Measurements from ENCODE around the gene KLHL35.

Gene KLHL35

DNA sequence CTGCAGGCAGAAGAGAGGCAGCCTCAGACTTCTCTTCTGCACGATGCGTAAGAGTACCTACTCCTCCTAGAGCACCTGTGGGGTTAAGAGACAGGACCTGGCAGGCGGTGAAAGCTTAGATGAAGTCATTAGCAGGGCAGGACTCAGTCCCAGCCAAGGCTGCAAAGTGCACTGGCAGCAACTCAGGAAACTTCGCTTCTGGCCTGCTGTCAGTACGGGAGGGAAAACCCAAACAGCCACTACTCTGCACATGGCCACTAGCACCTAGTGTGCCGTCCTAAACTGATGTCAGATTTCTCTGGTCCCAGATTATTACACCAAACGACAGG, 8.8 kb upstream of the KLHL35 start:
- H3K4me3 ChIP-seq (ENCODE audit: control insufficient read depth, low read depth, low read length) = no peak overlapping the region
- DNase-seq (ENCODE audit: low read depth) = no peak
- TF ChIP-seq, protein P1, sequence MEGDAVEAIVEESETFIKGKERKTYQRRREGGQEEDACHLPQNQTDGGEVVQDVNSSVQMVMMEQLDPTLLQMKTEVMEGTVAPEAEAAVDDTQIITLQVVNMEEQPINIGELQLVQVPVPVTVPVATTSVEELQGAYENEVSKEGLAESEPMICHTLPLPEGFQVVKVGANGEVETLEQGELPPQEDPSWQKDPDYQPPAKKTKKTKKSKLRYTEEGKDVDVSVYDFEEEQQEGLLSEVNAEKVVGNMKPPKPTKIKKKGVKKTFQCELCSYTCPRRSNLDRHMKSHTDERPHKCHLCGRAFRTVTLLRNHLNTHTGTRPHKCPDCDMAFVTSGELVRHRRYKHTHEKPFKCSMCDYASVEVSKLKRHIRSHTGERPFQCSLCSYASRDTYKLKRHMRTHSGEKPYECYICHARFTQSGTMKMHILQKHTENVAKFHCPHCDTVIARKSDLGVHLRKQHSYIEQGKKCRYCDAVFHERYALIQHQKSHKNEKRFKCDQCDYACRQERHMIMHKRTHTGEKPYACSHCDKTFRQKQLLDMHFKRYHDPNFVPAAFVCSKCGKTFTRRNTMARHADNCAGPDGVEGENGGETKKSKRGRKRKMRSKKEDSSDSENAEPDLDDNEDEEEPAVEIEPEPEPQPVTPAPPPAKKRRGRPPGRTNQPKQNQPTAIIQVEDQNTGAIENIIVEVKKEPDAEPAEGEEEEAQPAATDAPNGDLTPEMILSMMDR (conservative IDR thresholded peaks at IDR 0.05; ENCODE audit: control insufficient read depth, insufficient read depth, low read depth, low read length) = no peak

DNA sequence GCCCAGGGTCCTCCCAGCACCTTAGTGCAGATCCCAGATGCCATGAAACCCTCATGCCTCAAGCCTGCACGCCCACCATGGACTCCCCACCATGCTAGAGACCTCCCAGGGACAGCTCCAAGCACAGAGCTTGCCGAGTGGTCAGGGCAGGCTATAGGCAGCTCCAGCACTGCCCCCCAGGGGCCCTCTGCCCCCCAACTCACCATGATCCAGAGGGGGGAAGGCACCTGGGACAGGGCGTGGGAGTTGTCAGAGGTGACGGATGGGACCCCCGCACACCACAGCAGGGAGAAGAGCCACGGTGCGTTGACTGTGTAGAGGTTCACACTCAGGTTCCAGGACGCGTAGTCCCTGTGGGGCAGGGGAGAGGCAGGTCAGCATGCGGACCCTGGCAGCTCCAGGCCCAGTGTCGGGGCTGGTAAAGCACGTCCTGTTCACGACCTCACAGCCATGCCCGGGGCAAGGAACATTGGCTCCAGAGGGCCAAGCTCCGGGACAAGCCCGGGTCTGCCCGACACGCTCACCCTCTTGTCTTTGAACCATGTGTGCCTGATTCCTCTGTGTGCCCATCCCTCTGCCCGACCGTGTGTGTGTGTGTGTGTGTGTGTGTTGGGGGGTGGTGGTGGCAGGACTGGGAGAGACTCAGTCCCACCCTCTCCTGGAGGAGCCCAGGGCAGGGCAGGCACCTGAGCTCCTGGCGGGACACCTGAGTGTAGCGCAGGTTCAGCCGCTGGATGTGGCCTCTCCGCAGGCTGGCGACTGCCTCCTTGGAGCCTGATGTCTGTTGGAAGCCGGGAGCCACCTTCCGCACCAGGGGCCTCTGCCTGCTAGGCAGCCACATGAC, 8.2 kb upstream of the KLHL35 start:
- H3K4me3 ChIP-seq (ENCODE audit: control insufficient read depth, low read depth, low read length) = no peak overlapping the region
- TF ChIP-seq, protein P1 (conservative IDR thresholded peaks at IDR 0.05; ENCODE audit: control insufficient read depth, insufficient read depth, low read depth, low read length) = no peak
- no peak for DNase-seq (ENCODE audit: low read depth)

DNA sequence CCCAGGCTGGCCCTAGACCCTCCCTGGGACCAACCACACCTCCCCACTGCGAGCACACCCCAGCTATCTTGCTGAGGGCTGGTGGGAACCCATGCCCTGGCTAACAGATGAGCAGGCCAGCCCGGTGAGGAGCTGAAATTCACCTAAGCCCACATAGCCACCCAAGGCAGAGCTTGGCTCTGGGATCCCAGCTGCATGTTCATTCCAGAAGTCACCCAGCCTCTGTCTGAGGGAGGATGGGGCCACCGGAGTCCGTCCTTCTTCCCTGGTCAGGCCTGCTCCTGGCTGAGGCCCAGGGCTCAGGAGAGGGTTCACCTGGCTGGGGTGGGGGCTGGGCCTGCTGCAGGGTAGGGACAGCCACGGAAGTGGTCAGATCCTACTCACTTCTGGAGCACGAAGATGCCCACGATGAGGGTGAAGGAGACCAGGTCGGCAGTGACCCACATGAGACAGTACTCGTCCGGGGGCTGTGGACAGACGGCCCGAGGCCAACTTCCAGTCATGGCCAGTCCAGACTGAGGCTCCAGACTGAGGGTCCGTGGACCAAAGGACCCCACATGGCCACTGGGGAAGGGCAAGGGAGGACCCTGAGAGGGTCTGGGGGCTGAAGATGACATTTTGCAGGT, 6.6 kb upstream of the KLHL35 start:
- TF ChIP-seq, protein P1 (conservative IDR thresholded peaks at IDR 0.05; ENCODE audit: control insufficient read depth, insufficient read depth, low read depth, low read length) = no peak
- no peak overlapping the region for H3K4me3 ChIP-seq (ENCODE audit: control insufficient read depth, low read depth, low read length)
- no peak for DNase-seq (ENCODE audit: low read depth)

DNA sequence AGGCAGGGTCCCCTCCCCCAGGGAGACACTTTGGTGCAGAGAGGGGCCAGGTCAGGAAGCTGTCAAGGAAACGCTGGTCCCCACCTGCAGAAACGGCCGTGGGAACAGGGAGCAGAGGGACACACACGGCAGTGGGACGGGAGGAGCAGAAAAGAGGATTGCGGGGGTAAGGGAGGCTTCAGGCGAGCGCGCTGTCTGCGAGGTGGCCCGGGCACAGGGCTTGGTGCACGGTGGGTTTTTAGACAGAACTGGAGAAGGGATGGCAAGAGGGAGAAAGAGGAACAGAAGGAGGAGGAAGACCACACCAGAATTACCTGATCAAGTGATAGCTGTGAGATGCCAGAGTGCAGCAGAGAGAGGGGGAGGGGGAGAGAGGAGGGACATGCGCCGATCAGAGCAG, 6.0 kb upstream of the KLHL35 start:
- TF ChIP-seq, protein P1 (conservative IDR thresholded peaks at IDR 0.05; ENCODE audit: control insufficient read depth, insufficient read depth, low read depth, low read length) = no peak
- H3K4me3 ChIP-seq (ENCODE audit: control insufficient read depth, low read depth, low read length) = no peak overlapping the region
- DNase-seq (ENCODE audit: low read depth) = no peak

DNA sequence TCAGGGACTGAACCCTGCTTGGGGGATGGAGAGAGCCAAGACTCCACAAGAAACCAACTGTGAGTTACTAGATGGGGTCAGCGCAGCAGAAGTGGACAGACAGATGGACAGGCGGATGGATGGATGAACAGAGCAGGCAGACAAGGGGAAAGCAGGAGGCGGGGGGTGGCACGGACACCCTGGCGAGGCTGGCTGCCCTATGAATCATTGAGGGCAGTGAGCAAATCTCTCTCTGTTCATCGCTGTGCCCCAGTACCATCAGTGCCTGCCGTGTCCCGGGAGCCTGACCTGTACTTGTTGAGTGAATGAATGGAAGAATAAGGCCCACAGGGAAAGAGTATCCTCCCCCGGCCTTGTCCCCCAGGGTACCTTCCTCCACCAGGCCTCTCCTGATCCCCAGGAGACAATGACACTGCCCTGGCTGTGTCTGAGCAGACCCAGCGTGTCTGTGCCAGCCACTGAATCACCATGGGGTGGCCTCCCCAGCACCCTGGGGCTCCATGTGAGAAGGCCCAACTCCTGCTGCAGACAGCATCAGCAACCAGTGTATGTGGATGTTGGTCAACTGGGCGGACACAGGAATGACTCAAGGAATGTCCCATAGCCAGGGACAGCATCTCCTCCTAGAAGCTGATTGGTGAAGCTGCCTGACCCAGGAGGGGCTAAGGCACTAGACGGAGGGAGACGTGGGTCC, 5.1 kb upstream of the KLHL35 start:
- DNase-seq (ENCODE audit: low read depth) = no peak
- TF ChIP-seq, protein P1 (conservative IDR thresholded peaks at IDR 0.05; ENCODE audit: control insufficient read depth, insufficient read depth, low read depth, low read length) = no peak
- no peak overlapping the region for H3K4me3 ChIP-seq (ENCODE audit: control insufficient read depth, low read depth, low read length)

DNA sequence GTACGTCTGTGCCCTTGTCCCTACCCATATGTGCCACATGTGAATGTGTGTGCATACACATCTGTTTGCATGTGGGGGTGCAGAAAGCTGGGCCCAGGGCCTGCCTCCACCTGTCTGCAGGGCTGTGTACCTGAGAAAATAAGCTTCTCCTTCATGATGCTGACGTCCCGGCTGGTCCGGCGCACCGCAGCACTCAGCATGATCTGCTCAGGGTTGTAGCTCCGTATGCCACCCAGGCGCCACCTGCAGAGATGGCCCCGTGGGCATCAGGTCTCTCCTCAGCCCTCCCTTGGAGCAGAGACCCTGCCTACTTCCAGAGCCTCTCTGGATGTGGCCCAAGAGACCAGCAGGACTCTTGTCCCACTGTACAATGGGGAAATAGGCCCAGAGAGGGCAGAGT, 3.8 kb upstream of the KLHL35 start:
- H3K4me3 ChIP-seq (ENCODE audit: control insufficient read depth, low read depth, low read length) = no peak overlapping the region
- DNase-seq (ENCODE audit: low read depth) = no peak
- TF ChIP-seq, protein P1 (conservative IDR thresholded peaks at IDR 0.05; ENCODE audit: control insufficient read depth, insufficient read depth, low read depth, low read length) = no peak

Measured in fibroblast of mammary gland (primary cell).